ENCODE measurements around the gene USP17L28. TPM values are rescaled to one million over a fixed set of nuclear protein-coding genes. Genes with fewer than 3 reads are reported as not detected.
"Not testable (repeated sequence)": the region's sequence is repeated elsewhere in the genome, so short reads cannot be mapped to it uniquely, and the experiment has no call there.

Gene USP17L28, protein sequence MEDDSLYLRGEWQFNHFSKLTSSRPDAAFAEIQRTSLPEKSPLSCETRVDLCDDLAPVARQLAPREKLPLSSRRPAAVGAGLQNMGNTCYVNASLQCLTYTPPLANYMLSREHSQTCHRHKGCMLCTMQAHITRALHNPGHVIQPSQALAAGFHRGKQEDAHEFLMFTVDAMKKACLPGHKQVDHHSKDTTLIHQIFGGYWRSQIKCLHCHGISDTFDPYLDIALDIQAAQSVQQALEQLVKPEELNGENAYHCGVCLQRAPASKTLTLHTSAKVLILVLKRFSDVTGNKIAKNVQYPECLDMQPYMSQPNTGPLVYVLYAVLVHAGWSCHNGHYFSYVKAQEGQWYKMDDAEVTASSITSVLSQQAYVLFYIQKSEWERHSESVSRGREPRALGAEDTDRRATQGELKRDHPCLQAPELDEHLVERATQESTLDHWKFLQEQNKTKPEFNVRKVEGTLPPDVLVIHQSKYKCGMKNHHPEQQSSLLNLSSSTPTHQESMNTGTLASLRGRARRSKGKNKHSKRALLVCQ
- total RNA-seq (2021; ENCODE audit: unreplicated experiment) (not detected), Bru-seq, nascent RNA (not detected), BruChase-seq, experiment 1, labeled RNA remaining after a 6-hour chase (not detected), BruChase-seq, experiment 2, labeled RNA remaining after a 2-hour chase (not detected)
- not detected in 2 replicates for polyA plus RNA-seq (2012)
- long read RNA-seq: 0 reads

DNA sequence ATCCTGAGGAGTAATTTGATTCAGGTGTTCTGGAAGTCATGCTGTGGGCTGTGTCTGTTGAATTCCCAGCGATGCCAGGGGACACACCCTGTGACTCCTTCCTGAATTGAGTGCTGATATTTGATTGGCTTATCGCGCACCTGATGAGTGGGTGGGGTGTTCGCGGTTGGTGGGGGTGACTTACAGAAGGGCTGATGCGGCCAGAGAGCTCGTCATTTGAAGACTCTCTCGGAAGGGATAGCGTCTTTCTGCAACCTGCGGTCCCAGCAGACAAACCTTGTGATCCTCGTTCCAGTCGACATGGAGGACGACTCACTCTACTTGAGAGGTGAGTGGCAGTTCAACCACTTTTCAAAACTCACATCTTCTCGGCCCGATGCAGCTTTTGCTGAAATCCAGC is at the start of gene USP17L28:
USP17L28 (plus strand) TSS at position 301 of the 400 bp plus-strand sequence; CDS start at position 301, 0 bp downstream.
- H4K20me1 ChIP-seq (ENCODE audit: insufficient read depth); DNase-seq (ENCODE audit: low read depth, low spot score); POLR2A ChIA-PET; H3K4me2 ChIP-seq (ENCODE audit: low read length); H3K27me3 ChIP-seq (ENCODE audit: insufficient read depth, low read length); H2AFZ ChIP-seq (ENCODE audit: low read depth, low read length, poor library complexity, severe bottlenecking); H3K27ac ChIP-seq (ENCODE audit: low read depth, low read length); intact Hi-C loops (cut with micrococcal nuclease); H3K79me2 ChIP-seq (ENCODE audit: insufficient read depth, low read length); H3K36me3 ChIP-seq (ENCODE audit: control insufficient read depth in 1 of 2, insufficient read depth in 2 of 2, low read length in 2 of 2); H3K4me3 ChIP-seq (replicated peaks in 1 of 2; ENCODE audit: low read depth in 1 of 2, low read length in 2 of 2); RAD21 ChIA-PET (ENCODE audit: low non-redundant PET in 1 of 2, low total read pairs in 2 of 2, uncharacterized antibody in 2 of 2, unreplicated experiment in 2 of 2); ATAC-seq; CTCF ChIA-PET; BruUV-seq (replicated peaks); H3K9ac ChIP-seq (ENCODE audit: low read length); H3K4me1 ChIP-seq (ENCODE audit: control insufficient read depth in 1 of 2, insufficient read depth in 2 of 2, low read length in 2 of 2); H3K9me3 ChIP-seq (ENCODE audit: control insufficient read depth in 1 of 2, insufficient read depth in 1 of 2, low read depth in 1 of 2, low read length in 2 of 2); H3K9me2 ChIP-seq (ENCODE audit: insufficient read depth): not testable (repeated sequence)

DNA sequence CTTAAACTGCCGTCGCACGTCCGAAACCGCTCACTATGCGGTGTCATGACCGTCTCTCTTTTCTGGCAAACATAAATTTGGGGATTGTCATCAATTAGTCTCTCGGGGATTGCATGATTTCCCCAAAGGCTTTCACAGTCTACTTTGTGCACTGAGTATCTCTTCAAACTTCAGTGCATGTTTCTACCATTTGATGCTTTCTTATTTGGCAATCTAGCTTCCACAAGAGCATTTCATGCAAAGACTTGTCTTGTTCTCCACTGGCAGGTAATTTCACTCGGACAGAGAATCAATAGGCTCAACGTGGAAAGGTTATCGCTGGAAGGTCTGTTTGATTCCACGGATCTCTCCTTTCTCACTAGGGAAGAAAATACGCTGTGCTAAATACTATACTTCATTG is 24.5 kb upstream of the USP17L28 start:
- CTCF ChIA-PET; H3K4me1 ChIP-seq (ENCODE audit: control insufficient read depth in 1 of 2, insufficient read depth in 2 of 2, low read length in 2 of 2); H3K36me3 ChIP-seq (ENCODE audit: control insufficient read depth in 1 of 2, insufficient read depth in 2 of 2, low read length in 2 of 2); POLR2A ChIA-PET; H3K9me3 ChIP-seq (ENCODE audit: control insufficient read depth in 1 of 2, insufficient read depth in 1 of 2, low read depth in 1 of 2, low read length in 2 of 2); H3K4me3 ChIP-seq (replicated peaks in 1 of 2; ENCODE audit: low read depth in 1 of 2, low read length in 2 of 2); intact Hi-C loops (cut with micrococcal nuclease); RAD21 ChIA-PET (ENCODE audit: low non-redundant PET in 1 of 2, low total read pairs in 2 of 2, uncharacterized antibody in 2 of 2, unreplicated experiment in 2 of 2); BruUV-seq (replicated peaks); H4K20me1 ChIP-seq (ENCODE audit: insufficient read depth); H3K27me3 ChIP-seq (ENCODE audit: insufficient read depth, low read length); H3K9ac ChIP-seq (ENCODE audit: low read length); DNase-seq (ENCODE audit: low read depth, low spot score); H3K4me2 ChIP-seq (ENCODE audit: low read length); H2AFZ ChIP-seq (ENCODE audit: low read depth, low read length, poor library complexity, severe bottlenecking); ATAC-seq; H3K79me2 ChIP-seq (ENCODE audit: insufficient read depth, low read length); H3K9me2 ChIP-seq (ENCODE audit: insufficient read depth); H3K27ac ChIP-seq (ENCODE audit: low read depth, low read length): not testable (repeated sequence)

DNA sequence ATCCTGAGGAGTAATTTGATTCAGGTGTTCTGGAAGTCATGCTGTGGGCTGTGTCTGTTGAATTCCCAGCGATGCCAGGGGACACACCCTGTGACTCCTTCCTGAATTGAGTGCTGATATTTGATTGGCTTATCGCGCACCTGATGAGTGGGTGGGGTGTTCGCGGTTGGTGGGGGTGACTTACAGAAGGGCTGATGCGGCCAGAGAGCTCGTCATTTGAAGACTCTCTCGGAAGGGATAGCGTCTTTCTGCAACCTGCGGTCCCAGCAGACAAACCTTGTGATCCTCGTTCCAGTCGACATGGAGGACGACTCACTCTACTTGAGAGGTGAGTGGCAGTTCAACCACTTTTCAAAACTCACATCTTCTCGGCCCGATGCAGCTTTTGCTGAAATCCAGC is 23.8 kb upstream of the USP17L28 start, which contains the start of gene USP17L24:
USP17L24 (plus strand) TSS at position 301 of the 400 bp plus-strand sequence; CDS start at position 301, 0 bp downstream.
- H4K20me1 ChIP-seq (ENCODE audit: insufficient read depth); H3K79me2 ChIP-seq (ENCODE audit: insufficient read depth, low read length); RAD21 ChIA-PET (ENCODE audit: low non-redundant PET in 1 of 2, low total read pairs in 2 of 2, uncharacterized antibody in 2 of 2, unreplicated experiment in 2 of 2); POLR2A ChIA-PET; H3K9me2 ChIP-seq (ENCODE audit: insufficient read depth); H3K9ac ChIP-seq (ENCODE audit: low read length); H2AFZ ChIP-seq (ENCODE audit: low read depth, low read length, poor library complexity, severe bottlenecking); H3K36me3 ChIP-seq (ENCODE audit: control insufficient read depth in 1 of 2, insufficient read depth in 2 of 2, low read length in 2 of 2); DNase-seq (ENCODE audit: low read depth, low spot score); H3K27me3 ChIP-seq (ENCODE audit: insufficient read depth, low read length); intact Hi-C loops (cut with micrococcal nuclease); H3K4me2 ChIP-seq (ENCODE audit: low read length); ATAC-seq; H3K4me3 ChIP-seq (replicated peaks in 1 of 2; ENCODE audit: low read depth in 1 of 2, low read length in 2 of 2); CTCF ChIA-PET; H3K4me1 ChIP-seq (ENCODE audit: control insufficient read depth in 1 of 2, insufficient read depth in 2 of 2, low read length in 2 of 2); BruUV-seq (replicated peaks); H3K9me3 ChIP-seq (ENCODE audit: control insufficient read depth in 1 of 2, insufficient read depth in 1 of 2, low read depth in 1 of 2, low read length in 2 of 2); H3K27ac ChIP-seq (ENCODE audit: low read depth, low read length): not testable (repeated sequence)

- RAD21 ChIA-PET (ENCODE audit: low non-redundant PET in 1 of 2, low total read pairs in 2 of 2, uncharacterized antibody in 2 of 2, unreplicated experiment in 2 of 2); ATAC-seq; H3K9me2 ChIP-seq (ENCODE audit: insufficient read depth); H3K79me2 ChIP-seq (ENCODE audit: insufficient read depth, low read length); CTCF ChIA-PET; DNase-seq (ENCODE audit: low read depth, low spot score); H3K4me3 ChIP-seq (replicated peaks in 1 of 2; ENCODE audit: low read depth in 1 of 2, low read length in 2 of 2); BruUV-seq (replicated peaks); H3K27ac ChIP-seq (ENCODE audit: low read depth, low read length); H3K36me3 ChIP-seq (ENCODE audit: control insufficient read depth in 1 of 2, insufficient read depth in 2 of 2, low read length in 2 of 2); H3K4me2 ChIP-seq (ENCODE audit: low read length); H3K4me1 ChIP-seq (ENCODE audit: control insufficient read depth in 1 of 2, insufficient read depth in 2 of 2, low read length in 2 of 2); H3K9ac ChIP-seq (ENCODE audit: low read length); H4K20me1 ChIP-seq (ENCODE audit: insufficient read depth); H2AFZ ChIP-seq (ENCODE audit: low read depth, low read length, poor library complexity, severe bottlenecking); H3K27me3 ChIP-seq (ENCODE audit: insufficient read depth, low read length); H3K9me3 ChIP-seq (ENCODE audit: control insufficient read depth in 1 of 2, insufficient read depth in 1 of 2, low read depth in 1 of 2, low read length in 2 of 2); POLR2A ChIA-PET; intact Hi-C loops (cut with micrococcal nuclease): not testable (repeated sequence)
These were observed 19.1 kb upstream of the USP17L28 start, which contains the start of gene USP17L25 for GRCh38 chr4:9329611-9330010. USP17L25 (plus strand) TSS chr4:9329911; CDS start chr4:9329911, 0 bp downstream.

Measured in HCT116 (cell line).